ENCODE data around the gene CNN3.

The CNN3 gene

DNA sequence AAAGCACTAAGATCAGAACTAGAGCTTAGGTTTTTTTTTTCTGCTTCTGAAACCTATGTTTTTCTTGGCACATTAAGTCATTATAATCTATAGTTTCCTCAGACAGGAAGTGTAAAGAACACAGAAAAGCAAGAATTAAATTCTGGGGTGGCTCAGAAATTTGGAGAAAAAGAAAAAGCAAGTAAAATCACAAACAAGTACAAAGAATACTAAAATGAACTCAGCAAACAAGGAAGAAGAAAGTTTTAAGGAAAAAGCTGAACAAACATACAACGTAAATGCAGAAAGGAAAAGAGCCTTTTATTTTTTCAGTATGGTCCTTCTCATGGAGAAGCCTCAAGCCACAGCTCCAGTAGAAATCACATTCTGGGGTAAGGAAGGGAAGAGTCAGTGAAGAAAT, 8.6 kb upstream of the CNN3 start:
- 82 to 95% methylated on average over 1 of the region's 1 CpG for WGBS, 2 experiments
- H3K9me3 ChIP-seq (ENCODE audit: control insufficient read depth, low read length): no peaks in the 10 kb centered on the region
- H3K4me1 ChIP-seq (ENCODE audit: control insufficient read depth, insufficient read depth, low read length): peaks cover 9% of the 10 kb centered on the region
- H3K27me3 ChIP-seq (ENCODE audit: control insufficient read depth, insufficient read depth, low read length, poor library complexity, severe bottlenecking): no peaks in the 10 kb centered on the region
- no peaks in the 10 kb centered on the region for H3K36me3 ChIP-seq (ENCODE audit: control insufficient read depth, insufficient read depth, low read length)
- H3K4me3 ChIP-seq (ENCODE audit: insufficient read depth, low read depth, low read length): no peak overlapping the region
- peak overlapping the region; percentile 16 for H3K27ac ChIP-seq (ENCODE audit: insufficient read depth, low read depth, low read length, poor library complexity, severe bottlenecking)

DNA sequence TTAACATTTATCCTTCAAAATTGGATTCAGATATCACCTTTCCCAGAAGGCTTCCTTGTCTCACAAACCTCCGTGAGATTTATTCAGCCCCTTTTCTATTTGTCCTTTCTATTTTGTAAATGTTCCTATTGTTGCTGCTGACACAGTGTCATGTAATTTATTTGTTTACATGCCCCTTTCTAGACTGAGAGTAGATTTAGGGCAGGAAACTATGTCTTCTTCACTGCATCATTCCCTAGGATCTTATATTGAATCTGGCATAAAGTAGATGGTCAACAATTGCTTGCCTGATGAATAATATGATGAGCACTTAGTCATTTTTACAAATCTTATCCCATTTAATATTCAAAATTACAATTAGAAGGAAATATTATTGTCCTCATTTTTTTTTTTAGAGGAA, 8.1 kb upstream of the CNN3 start:
- no peak overlapping the region for H3K4me3 ChIP-seq (ENCODE audit: insufficient read depth, low read depth, low read length)
- peaks cover 9% of the 10 kb centered on the region for H3K4me1 ChIP-seq (ENCODE audit: control insufficient read depth, insufficient read depth, low read length)
- no peaks in the 10 kb centered on the region for H3K9me3 ChIP-seq (ENCODE audit: control insufficient read depth, low read length)
- 57 to 100% methylated on average over 1 of the region's 1 CpG for WGBS, 2 experiments
- no peaks in the 10 kb centered on the region for H3K36me3 ChIP-seq (ENCODE audit: control insufficient read depth, insufficient read depth, low read length)
- H3K27ac ChIP-seq (ENCODE audit: insufficient read depth, low read depth, low read length, poor library complexity, severe bottlenecking): no peak overlapping the region
- H3K27me3 ChIP-seq (ENCODE audit: control insufficient read depth, insufficient read depth, low read length, poor library complexity, severe bottlenecking): no peaks in the 10 kb centered on the region

DNA sequence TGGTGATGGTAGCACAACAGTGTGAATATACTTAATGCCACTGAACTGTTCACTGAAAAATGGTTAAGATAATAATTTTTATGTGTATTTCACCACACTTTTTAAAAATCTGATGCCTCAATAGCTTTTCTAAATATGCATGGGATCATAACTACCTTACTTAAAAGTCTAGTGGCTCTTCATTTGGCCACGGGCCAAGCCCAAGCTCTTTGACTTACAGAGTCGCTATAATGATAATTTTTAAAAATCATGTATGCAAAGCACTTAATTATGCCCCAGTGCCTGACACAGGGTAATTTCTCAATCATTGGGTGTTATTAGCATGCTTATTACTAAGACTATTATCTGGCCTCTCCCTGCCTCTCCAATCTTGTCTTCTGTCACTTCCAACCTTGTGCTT, 7.6 kb upstream of the CNN3 start:
- H3K4me3 ChIP-seq (ENCODE audit: insufficient read depth, low read depth, low read length): no peak overlapping the region
- H3K9me3 ChIP-seq (ENCODE audit: control insufficient read depth, low read length): no peaks in the 10 kb centered on the region
- H3K27ac ChIP-seq (ENCODE audit: insufficient read depth, low read depth, low read length, poor library complexity, severe bottlenecking): no peak overlapping the region
- peaks cover 9% of the 10 kb centered on the region for H3K4me1 ChIP-seq (ENCODE audit: control insufficient read depth, insufficient read depth, low read length)
- WGBS, 2 experiments: 95 to 97% methylated on average over 2 of the region's 2 CpGs
- no peaks in the 10 kb centered on the region for H3K36me3 ChIP-seq (ENCODE audit: control insufficient read depth, insufficient read depth, low read length)
- H3K27me3 ChIP-seq (ENCODE audit: control insufficient read depth, insufficient read depth, low read length, poor library complexity, severe bottlenecking): no peaks in the 10 kb centered on the region

DNA sequence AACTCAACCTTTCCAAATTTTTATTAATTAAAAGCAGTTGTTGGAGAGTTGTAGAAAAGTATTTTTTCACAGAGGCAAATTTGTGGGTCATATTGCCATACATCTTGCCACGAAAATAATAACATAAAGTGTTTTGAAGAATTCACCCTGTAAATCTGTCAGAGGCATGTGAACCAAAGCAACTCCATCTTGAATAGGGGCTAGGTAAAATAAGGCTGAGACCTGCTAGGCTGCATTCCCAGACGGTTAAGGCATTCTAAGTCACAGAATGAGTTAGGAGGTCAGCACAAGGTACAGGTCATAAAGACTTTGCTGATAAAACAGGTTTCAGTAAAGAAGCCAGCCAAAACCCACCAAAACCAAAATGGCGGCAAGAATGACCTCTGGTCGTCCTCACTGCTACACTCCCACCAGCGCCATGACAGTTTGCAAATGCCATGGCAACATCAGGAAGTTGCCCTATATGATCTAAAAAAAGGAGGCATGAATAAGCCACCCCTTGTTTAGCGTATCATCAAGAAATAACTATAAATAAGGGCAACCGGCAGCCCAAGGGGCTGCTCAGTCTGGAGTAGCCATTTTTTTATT, 4.4 kb upstream of the CNN3 start:
- no peak overlapping the region for H3K27ac ChIP-seq (ENCODE audit: insufficient read depth, low read depth, low read length, poor library complexity, severe bottlenecking)
- H3K36me3 ChIP-seq (ENCODE audit: control insufficient read depth, insufficient read depth, low read length): no peaks in the 10 kb centered on the region
- WGBS, 2 experiments: 94 to 98% methylated on average over 7 of the region's 7 CpGs
- no peaks in the 10 kb centered on the region for H3K9me3 ChIP-seq (ENCODE audit: control insufficient read depth, low read length)
- no peak overlapping the region for H3K4me3 ChIP-seq (ENCODE audit: insufficient read depth, low read depth, low read length)
- H3K4me1 ChIP-seq (ENCODE audit: control insufficient read depth, insufficient read depth, low read length): peaks cover 13% of the 10 kb centered on the region
- no peaks in the 10 kb centered on the region for H3K27me3 ChIP-seq (ENCODE audit: control insufficient read depth, insufficient read depth, low read length, poor library complexity, severe bottlenecking)

DNA sequence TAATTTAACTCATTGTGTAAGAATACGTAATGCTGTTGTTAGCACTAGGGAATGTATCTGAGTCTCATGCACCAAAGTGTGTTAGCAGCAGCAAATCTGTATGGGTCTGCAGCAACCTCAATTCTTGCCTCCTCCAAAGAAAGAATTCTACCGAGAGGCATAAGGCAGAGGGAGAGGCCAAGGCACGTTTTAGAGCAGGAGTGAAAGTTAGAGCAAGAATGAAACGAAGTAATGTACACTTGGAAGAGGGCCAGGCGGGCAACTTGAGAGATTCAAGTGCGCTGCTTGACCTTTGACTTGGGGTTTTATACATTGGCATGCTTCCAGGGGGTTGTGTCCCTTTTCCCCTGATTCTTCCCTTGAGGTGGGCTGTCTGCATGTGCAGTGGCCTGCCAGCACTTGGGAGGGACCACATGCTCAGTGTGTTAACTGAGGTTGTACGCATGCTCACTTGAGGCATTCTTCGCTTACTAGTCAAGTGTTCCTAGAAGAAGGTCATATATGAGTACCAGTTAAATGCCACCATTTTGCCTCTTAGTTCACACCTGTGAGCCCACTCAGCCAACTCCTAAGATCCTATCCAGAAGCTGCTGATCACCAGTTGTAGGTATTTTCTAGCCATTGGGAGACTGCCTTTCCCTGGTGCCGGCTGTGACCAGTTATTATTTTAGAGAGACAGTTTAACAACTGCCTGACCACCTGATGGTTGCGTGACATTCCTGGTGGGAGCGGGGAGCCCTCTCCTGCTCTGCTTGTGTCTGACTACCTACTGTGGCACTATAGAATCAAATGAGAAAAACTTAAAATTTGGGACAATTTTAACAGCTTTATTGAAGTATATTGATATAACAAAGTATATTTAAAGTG, 2.7 kb upstream of the CNN3 start:
- 90 to 91% methylated on average over 11 of the region's 11 CpGs for WGBS, 2 experiments

DNA sequence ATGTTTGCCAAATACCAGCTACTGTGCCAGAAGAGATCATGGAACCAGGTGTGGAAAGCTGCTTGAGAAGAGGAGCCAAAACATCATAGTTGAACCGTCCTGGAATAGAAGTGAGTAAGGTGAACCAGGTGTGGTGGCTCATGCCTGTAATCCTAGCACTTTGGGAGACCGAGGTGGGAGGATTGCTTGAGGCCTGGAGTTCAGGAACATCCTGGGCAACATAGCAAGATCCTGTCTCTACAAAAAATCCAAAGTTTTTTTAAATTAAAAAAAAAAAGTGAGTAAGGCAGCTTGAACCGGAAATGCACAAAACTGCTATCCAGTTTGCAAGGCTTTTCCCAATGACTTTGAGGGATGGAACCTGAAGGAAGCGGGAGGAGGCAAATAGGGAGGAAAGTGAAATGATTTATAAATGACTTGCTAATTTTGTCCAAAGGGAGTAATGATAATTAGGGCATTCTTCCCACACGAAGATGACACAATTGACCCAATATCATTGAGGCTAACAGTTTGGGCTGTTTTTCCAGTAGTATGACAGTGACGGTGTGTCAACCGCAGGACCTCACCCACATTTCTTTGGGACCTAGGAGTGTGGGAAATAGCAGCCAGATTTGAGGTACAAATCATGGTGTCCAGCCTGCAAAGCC, 1.5 kb upstream of the CNN3 start:
- Histone ChIP-seq H3K36me3 (ENCODE audit: control insufficient read depth, insufficient read depth, low read length) (no peaks in the 10 kb centered on the region), H3K27ac (ENCODE audit: insufficient read depth, low read depth, low read length, poor library complexity, severe bottlenecking) (peak overlapping the region; percentile 91), H3K4me3 (ENCODE audit: insufficient read depth, low read depth, low read length) (peak overlapping the region; percentile 92), H3K27me3 (ENCODE audit: control insufficient read depth, insufficient read depth, low read length, poor library complexity, severe bottlenecking) (no peaks in the 10 kb centered on the region), H3K9me3 (ENCODE audit: control insufficient read depth, low read length) (no peaks in the 10 kb centered on the region), H3K4me1 (ENCODE audit: control insufficient read depth, insufficient read depth, low read length) (peaks cover 17% of the 10 kb centered on the region)
- WGBS, 2 experiments: 92 to 94% methylated on average over 7 of the region's 7 CpGs

More for the DNA sequence above, 2.7 kb upstream of the CNN3 start:
- Histone ChIP-seq H3K4me1 (ENCODE audit: control insufficient read depth, insufficient read depth, low read length) (peaks cover 9% of the 10 kb centered on the region), H3K4me3 (ENCODE audit: insufficient read depth, low read depth, low read length) (no peak overlapping the region), H3K27me3 (ENCODE audit: control insufficient read depth, insufficient read depth, low read length, poor library complexity, severe bottlenecking) (no peaks in the 10 kb centered on the region), H3K36me3 (ENCODE audit: control insufficient read depth, insufficient read depth, low read length) (no peaks in the 10 kb centered on the region), H3K9me3 (ENCODE audit: control insufficient read depth, low read length) (no peaks in the 10 kb centered on the region), H3K27ac (ENCODE audit: insufficient read depth, low read depth, low read length, poor library complexity, severe bottlenecking) (no peak overlapping the region)

DNA sequence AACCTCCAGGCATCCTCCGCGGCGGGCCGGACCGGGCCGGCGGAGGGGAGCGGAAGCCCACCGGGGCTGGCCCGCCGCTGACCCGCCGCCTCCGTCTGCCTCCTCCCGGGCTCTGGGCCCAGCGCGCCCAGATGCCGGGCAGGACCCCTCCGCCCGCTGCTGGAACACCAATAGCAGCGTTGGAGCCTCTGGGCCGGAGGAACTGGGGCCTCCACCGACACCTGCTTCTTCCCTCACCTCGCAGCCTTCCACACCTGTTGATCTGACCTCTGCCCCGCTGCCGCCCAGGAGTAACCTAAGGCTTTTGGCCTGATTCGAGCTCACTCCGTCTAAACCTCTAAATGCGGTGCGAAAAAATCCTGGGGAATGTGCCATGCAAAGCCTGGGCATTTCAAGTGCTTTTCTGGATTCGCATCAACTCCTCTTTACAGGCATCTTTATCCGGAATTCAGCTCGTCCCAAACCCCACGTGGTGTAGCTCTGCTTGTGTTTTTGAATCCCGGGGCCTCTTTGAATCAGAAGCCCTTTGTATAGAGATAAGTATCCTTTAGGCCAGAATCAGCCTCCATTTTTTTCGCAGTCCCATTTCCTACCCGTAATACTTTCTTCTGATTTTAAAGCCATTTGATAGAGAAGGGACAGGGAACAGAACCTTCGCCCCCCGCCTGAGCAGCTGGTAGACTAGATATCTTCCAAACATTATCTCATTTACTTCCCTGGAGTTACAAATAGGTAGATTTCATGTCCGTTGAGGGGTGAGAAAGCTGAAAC, 680 bp upstream of the CNN3 start:
- H3K4me3 ChIP-seq (ENCODE audit: insufficient read depth, low read depth, low read length): peak overlapping the region; percentile 92
- 4 to 7% methylated on average over 38 to 40 of the region's 40 CpGs for WGBS, 2 experiments
- H3K9me3 ChIP-seq (ENCODE audit: control insufficient read depth, low read length): no peaks in the 10 kb centered on the region
- peaks cover 21% of the 10 kb centered on the region for H3K4me1 ChIP-seq (ENCODE audit: control insufficient read depth, insufficient read depth, low read length)
- no peaks in the 10 kb centered on the region for H3K36me3 ChIP-seq (ENCODE audit: control insufficient read depth, insufficient read depth, low read length)
- H3K27me3 ChIP-seq (ENCODE audit: control insufficient read depth, insufficient read depth, low read length, poor library complexity, severe bottlenecking): no peaks in the 10 kb centered on the region
- H3K27ac ChIP-seq (ENCODE audit: insufficient read depth, low read depth, low read length, poor library complexity, severe bottlenecking): peak overlapping the region; percentile 91

DNA sequence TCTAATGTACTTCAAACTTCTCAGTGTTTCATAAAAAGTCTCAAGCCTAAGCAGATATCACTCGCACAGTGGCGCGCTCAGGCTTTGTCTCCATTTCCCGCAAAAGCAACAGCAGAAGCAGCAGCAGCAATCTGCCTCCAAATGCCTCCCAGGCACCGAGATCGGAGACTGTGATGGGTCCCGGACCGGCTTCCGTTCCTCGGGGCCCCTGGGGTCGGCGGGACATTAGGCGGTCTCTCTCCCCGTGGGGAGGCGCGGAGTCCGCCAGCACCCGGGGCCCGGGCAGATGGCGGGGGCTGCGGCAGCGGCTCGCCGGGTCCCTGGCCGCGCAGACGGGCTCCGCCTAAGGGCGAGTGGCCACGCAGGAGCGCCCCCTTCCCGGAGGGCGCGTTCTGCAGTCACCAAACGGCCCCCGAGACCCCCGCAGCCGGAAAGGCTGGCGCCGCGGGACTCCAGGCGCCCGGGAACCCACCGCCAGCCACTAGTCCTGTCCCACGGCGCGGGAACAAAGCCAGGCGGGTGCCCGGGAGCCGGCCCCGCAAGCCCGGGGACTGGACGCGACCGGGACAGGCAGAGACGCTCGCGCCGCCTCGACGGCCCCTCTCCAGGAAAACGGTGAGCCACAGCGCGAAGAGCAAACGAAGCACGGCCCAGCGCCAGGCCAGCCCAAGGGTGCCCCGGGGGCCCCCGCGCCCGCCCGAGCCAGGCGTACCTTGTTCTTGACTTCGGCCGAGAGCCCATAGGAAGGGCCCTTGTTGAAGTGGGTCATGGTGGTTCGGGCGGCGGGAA, 590 bp downstream of the CNN3 start:
- 0% methylated on average over 78 of the region's 78 CpGs for WGBS, 2 experiments
- Histone ChIP-seq H3K36me3 (ENCODE audit: control insufficient read depth, insufficient read depth, low read length) (no peaks in the 10 kb centered on the region), H3K4me3 (ENCODE audit: insufficient read depth, low read depth, low read length) (peak overlapping the region; percentile 92), H3K27ac (ENCODE audit: insufficient read depth, low read depth, low read length, poor library complexity, severe bottlenecking) (peak overlapping the region; percentile 100), H3K4me1 (ENCODE audit: control insufficient read depth, insufficient read depth, low read length) (peaks cover 21% of the 10 kb centered on the region), H3K27me3 (ENCODE audit: control insufficient read depth, insufficient read depth, low read length, poor library complexity, severe bottlenecking) (no peaks in the 10 kb centered on the region), H3K9me3 (ENCODE audit: control insufficient read depth, low read length) (no peaks in the 10 kb centered on the region)

DNA sequence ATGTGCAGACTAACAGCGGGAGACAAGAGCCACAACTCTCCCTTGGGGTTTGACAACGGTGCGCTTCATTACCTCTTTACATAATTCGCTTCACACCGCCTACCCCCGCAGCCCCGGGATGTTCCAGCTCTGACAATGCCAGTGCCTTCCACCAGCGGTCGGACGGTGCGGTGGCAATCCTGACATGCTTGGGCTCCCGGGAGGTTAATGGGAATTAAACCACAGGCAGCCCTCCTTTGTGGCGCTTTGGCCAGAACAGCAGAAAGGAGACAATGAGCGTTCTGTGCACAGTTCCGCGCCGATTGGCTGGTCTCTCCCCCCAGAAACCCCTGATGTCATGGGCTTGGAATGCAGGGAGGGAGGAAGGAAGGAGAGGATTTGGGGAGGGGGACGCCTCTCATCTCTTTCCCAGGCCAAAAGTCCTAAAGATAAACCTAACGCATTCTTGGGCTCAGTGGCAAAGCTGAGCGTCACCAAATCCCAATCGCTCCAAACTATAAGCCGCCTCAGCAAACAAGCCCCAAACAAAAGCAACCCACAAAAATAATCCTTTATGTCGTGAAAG, 1.3 kb downstream of the CNN3 start:
- Histone ChIP-seq H3K27me3 (ENCODE audit: control insufficient read depth, insufficient read depth, low read length, poor library complexity, severe bottlenecking) (no peaks in the 10 kb centered on the region), H3K27ac (ENCODE audit: insufficient read depth, low read depth, low read length, poor library complexity, severe bottlenecking) (peak overlapping the region; percentile 100), H3K9me3 (ENCODE audit: control insufficient read depth, low read length) (no peaks in the 10 kb centered on the region), H3K36me3 (ENCODE audit: control insufficient read depth, insufficient read depth, low read length) (no peaks in the 10 kb centered on the region), H3K4me3 (ENCODE audit: insufficient read depth, low read depth, low read length) (peak overlapping the region; percentile 92), H3K4me1 (ENCODE audit: control insufficient read depth, insufficient read depth, low read length) (peaks cover 24% of the 10 kb centered on the region)
- WGBS, 2 experiments: 0% methylated on average over 23 of the region's 23 CpGs
